Ovary (tissue), 9 donors: Measurements from ENCODE around the gene VTN. TPM values are rescaled to one million over a fixed set of nuclear protein-coding genes. Genes with fewer than 3 reads are reported as not detected.

Source experiments
- DNase-seq, 5 donors: peaks; one replicate each; pipeline ENCODE4 v3.0.0-alpha.2; 2019 to 2020
- H3K27ac ChIP-seq, 2 donors: fragments of 200-600 bp; one replicate each; pipeline versions ENCODE4 v1.5.1 to v1.8.0; 2019 to 2022
- H3K27me3 ChIP-seq: fragments of 200-600 bp; one replicate; pipeline ENCODE4 v1.8.0; 2022
- H3K36me3 ChIP-seq: fragments of 200-600 bp; sonication (generic); one replicate; pipeline ENCODE4 v1.5.1; 2019
- H3K4me1 ChIP-seq: one replicate; pipeline ENCODE4 v1.8.1; 2013; ENCODE audit warnings: mild to moderate bottlenecking, moderate library complexity; ENCODE audit not compliant: insufficient read depth
- H3K4me3 ChIP-seq: fragments of 200-600 bp; sonication (generic); one replicate; pipeline ENCODE4 v1.5.1; 2017
- H3K9me3 ChIP-seq, 2 donors: fragments of 200-600 bp in 1 of 2; sonication (generic) in 1 of 2; one replicate each; pipeline versions ENCODE4 v1.5.1 to v1.8.1; 2013 to 2019; ENCODE audit warnings: mild to moderate bottlenecking in 1 of 2, moderate library complexity in 1 of 2
- CTCF ChIP-seq, 3 donors: fragments of 450-650 bp in 2 of 3; fragments of 200-600 bp in 1 of 3; IDR thresholded peaks; one replicate each; pipeline versions ENCODE4 v1.5.1 to v1.8.0; 2016 to 2022; ENCODE audit warnings: antibody characterized with exemption in 3 of 3, mild to moderate bottlenecking in 1 of 3
- EP300 ChIP-seq: sonication (generic); formaldehyde crosslinking; IDR thresholded peaks from one replicate; pipeline ENCODE4 v1.6.1; 2017; ENCODE audit warnings: antibody characterized with exemption
- POLR2A ChIP-seq: fragments of 450-650 bp; IDR thresholded peaks from one replicate; pipeline ENCODE4 v1.6.1; 2017; ENCODE audit warnings: antibody characterized with exemption, mild to moderate bottlenecking, moderate library complexity
- WGBS, 3 donors: extraction: QIAGEN DNeasy Blood & Tissue Kit in 1 of 3; methylation state at CpG; one replicate each; pipeline versions ENCODE4 v1.1.5 to v1.1.7; 2013 to 2017; 5-methylcytosine and 5-hydroxymethylcytosine counted together
- intact Hi-C, 4 donors: fragments of 100-400 bp; cut with DNase I; formaldehyde crosslinking; loops; one replicate each; pipeline versions ENCODE4 v1.11.0 to v1.15.1; 2022 to 2023
- polyA plus RNA-seq, 2 donors: library from polyadenylated mRNA; stranded (reverse); fragments of 200-250 nt in 1 of 2; fragments of 350-450 nt in 1 of 2; fragmentation: Illumina TruSeq in 1 of 2; extraction: RNeasy Lipid Tissue Mini Kit (QIAGEN cat#74804) in 1 of 2; gene quantifications; one replicate each; pipeline ENCODE4 v1.2.3, GENCODE V29; 2013 to 2014
- total RNA-seq, 7 donors: library from RNA; depleted of rRNA in 2 of 7; stranded (reverse); fragments of >200 nt in 2 of 7; fragmentation: NEBNext Ultra II Directional in 3 of 7; extraction: Animal tissue kit (Norgen Biotek cat#: 25700) in 3 of 7; gene quantifications; one replicate each; pipeline versions ENCODE4 v1.1.0 to v1.2.4, GENCODE V29; 2016 to 2023
- donor health status: DM: no; HTN: no; CAD: no; lungs with moderate emphysema.
- donor health status: DM: no; HTN: no; CAD: no.
- donor health status: Bipolar disorder and iron deficiency.
- donor health status: DM: yes; HTN: yes; CAD: no.
- donor health status: DM: no; HTN: no; CAD: no.
- donor health status: DM: yes; HTN: yes; CAD: no.

VTN gene
- total and polyA plus RNA-seq, 9 donors = 0.25 to 20.5 (median 4.1) TPM; not detected in 1

GRCh38 chr17:28368306-28368831 is 1.7 kb downstream of the VTN start:
- no peak for DNase-seq

GRCh38 chr17:28367641-28368305 is 2.3 kb downstream of the VTN start:
- H3K27me3 ChIP-seq = no peaks in the 10 kb centered on the region
- H3K4me1 ChIP-seq = peaks cover 4% of the 10 kb centered on the region
- H3K36me3 ChIP-seq = no peaks in the 10 kb centered on the region
- no peak overlapping the region for H3K4me3 ChIP-seq
- H3K27ac ChIP-seq = no peak overlapping the region
- WGBS, 3 donors = 88 to 91% (median 89%) methylated on average over 21 of the region's 21 CpGs
- DNase-seq = no peak
- H3K9me3 ChIP-seq = no peaks in the 10 kb centered on the region
- intact Hi-C loops = no loop called here
- TF ChIP-seq POLR2A = no peak
- no peak for TF ChIP-seq CTCF (IDR thresholded peaks at IDR 0.05)

More at GRCh38 chr17:28368306-28368831, 1.7 kb downstream of the VTN start:
- H3K4me3 ChIP-seq = no peak overlapping the region
- no peaks in the 10 kb centered on the region for H3K36me3 ChIP-seq
- intact Hi-C loops = no loop called here
- TF ChIP-seq POLR2A (no peak), EP300 (no peak)
- peaks cover 7% of the 10 kb centered on the region for H3K4me1 ChIP-seq
- H3K27me3 ChIP-seq = no peaks in the 10 kb centered on the region
- WGBS, 3 donors = 81 to 89% (median 83%) methylated on average over 5 of the region's 5 CpGs
- no peaks in the 10 kb centered on the region for H3K9me3 ChIP-seq
- H3K27ac ChIP-seq = no peak overlapping the region

- no peak for DNase-seq
- Histone ChIP-seq H3K4me1 (no peaks in the 10 kb centered on the region), H3K36me3 (no peaks in the 10 kb centered on the region), H3K9me3 (no peaks in the 10 kb centered on the region), H3K27ac (no peak overlapping the region), H3K4me3 (no peak overlapping the region), H3K27me3 (no peaks in the 10 kb centered on the region)
- TF ChIP-seq EP300 (no peak), POLR2A (no peak), CTCF (IDR thresholded peaks at IDR 0.05) (no peak)
- WGBS, 3 donors = 72 to 82% (median 80%) methylated on average over 1 of the region's 1 CpG
- intact Hi-C loops = no loop called here
These were observed 3.5 kb downstream of the VTN start for GRCh38 chr17:28366605-28367004.

GRCh38 chr17:28365487-28365886 is 4.6 kb downstream of the VTN start:
- 83 to 91% (median 84%) methylated on average over 3 of the region's 3 CpGs for WGBS, 3 donors
- Histone ChIP-seq H3K27me3 (no peaks in the 10 kb centered on the region), H3K4me3 (no peak overlapping the region), H3K36me3 (no peaks in the 10 kb centered on the region), H3K4me1 (no peaks in the 10 kb centered on the region), H3K27ac (no peak overlapping the region), H3K9me3 (no peaks in the 10 kb centered on the region)
- TF ChIP-seq CTCF (IDR thresholded peaks at IDR 0.05) (no peak), EP300 (no peak), POLR2A (no peak)
- intact Hi-C loops = no loop called here
- no peak for DNase-seq

GRCh38 chr17:28364665-28365363 is 5.3 kb downstream of the VTN start, which contains the start of gene SEBOX:
Gene SEBOX (minus strand): TSS chr17:28365199. CDS start chr17:28365151, 48 bp downstream.
- intact Hi-C loops = no loop called here
- Histone ChIP-seq H3K4me1 (no peaks in the 10 kb centered on the region), H3K27ac (no peak within 1 kb of the TSS), H3K4me3 (no peak within 1 kb of the TSS), H3K27me3 (no peaks in the 10 kb centered on the region), H3K9me3 (no peaks in the 10 kb centered on the region), H3K36me3 (no peaks in the 10 kb centered on the region)
- 85 to 91% (median 87%) methylated on average over 13 of the region's 13 CpGs for WGBS, 3 donors
- no peak for DNase-seq
- TF ChIP-seq EP300 (no peak), CTCF (IDR thresholded peaks at IDR 0.05) (no peak), POLR2A (no peak)
